Panc1 (cell line): ENCODE data around the gene RFTN1.

Experiments used
- CTCF ChIP-seq: fragments of 450-650 bp; IDR thresholded peaks from 2 replicates; pipeline ENCODE4 v1.5.1; 2017; ENCODE audit warnings: mild to moderate bottlenecking
- REST ChIP-seq, 2 experiments: IDR thresholded peaks; 2 replicates each; pipeline ENCODE4 v1.6.1; 2011 to 2012; ENCODE audit warnings: low read depth in 2 of 2, control low read depth in 1 of 2, low read length in 1 of 2, mild to moderate bottlenecking in 1 of 2, moderate library complexity in 1 of 2; ENCODE audit not compliant: insufficient read depth in 1 of 2

GRCh38 chr3:16346413-16347081, 167.0 kb downstream of the RFTN1 start:
- TF ChIP-seq CTCF = no peak
- TF ChIP-seq REST (IDR thresholded peaks at IDR 0.05; ENCODE audit: insufficient read depth in 1 of 2, low read depth in 2 of 2, low read length in 1 of 2) = no peak
